Fibroblast of lung (primary cell): ENCODE results near the gene DEFB116. TPM values are rescaled to one million over a fixed set of nuclear protein-coding genes. Genes with fewer than 3 reads are reported as not detected.

ENCODE experiments used
- DNase-seq, 2 donors: peaks; one replicate each; pipeline versions ENCODE4 v3.0.0 to v3.0.0-alpha.2; 2010; ENCODE audit warnings: low read depth in 2 of 2
- H2AFZ ChIP-seq: 2 replicates; pipeline ENCODE4 v1.5.1; 2012; ENCODE audit warnings: low read length, control low read depth, inconsistent platforms
- H3K27ac ChIP-seq: 2 replicates; pipeline ENCODE4 v1.5.1; 2011; ENCODE audit warnings: low read length, control low read depth; ENCODE audit not compliant: insufficient read depth
- H3K27me3 ChIP-seq: 2 replicates; pipeline ENCODE4 v1.5.1; 2011; ENCODE audit warnings: mild to moderate bottlenecking, low read length; ENCODE audit not compliant: control insufficient read depth, insufficient read depth
- H3K36me3 ChIP-seq: 2 replicates; pipeline ENCODE4 v1.5.1; 2011; ENCODE audit warnings: low read length; ENCODE audit not compliant: control insufficient read depth, insufficient read depth
- H3K4me1 ChIP-seq: 2 replicates; pipeline ENCODE4 v1.5.1; 2011; ENCODE audit warnings: low read length; ENCODE audit not compliant: control insufficient read depth, insufficient read depth; ENCODE audit errors: extremely low read depth
- H3K4me2 ChIP-seq: 2 replicates; pipeline ENCODE4 v1.5.1; 2011; ENCODE audit warnings: low read length, control low read depth; ENCODE audit not compliant: insufficient read depth; ENCODE audit errors: extremely low read depth
- H3K4me3 ChIP-seq, 4 experiments: fragments of 200-600 bp in 1 of 4; sonication (generic) in 1 of 4; replicated peaks in 1 of 4; 2 replicates each; pipeline ENCODE4 v1.5.1; 2011 to 2016; ENCODE audit warnings: low read length in 4 of 4, low read depth in 3 of 4, mild to moderate bottlenecking in 3 of 4, control low read depth in 2 of 4, inconsistent platforms in 1 of 4, mixed read lengths in 1 of 4; ENCODE audit not compliant: insufficient read depth in 1 of 4; ENCODE audit errors: control extremely low read depth in 1 of 4
- H3K79me2 ChIP-seq: 2 replicates; pipeline ENCODE4 v1.5.1; 2012; ENCODE audit warnings: mild to moderate bottlenecking, low read length, inconsistent platforms; ENCODE audit not compliant: control insufficient read depth, insufficient read depth
- H3K9ac ChIP-seq: 2 replicates; pipeline ENCODE4 v1.5.1; 2011; ENCODE audit warnings: mild to moderate bottlenecking, low read length, control low read depth; ENCODE audit not compliant: insufficient read depth
- H3K9me3 ChIP-seq: 2 replicates; pipeline ENCODE4 v1.5.1; 2012; ENCODE audit warnings: low read depth, low read length; ENCODE audit not compliant: control insufficient read depth, insufficient read depth
- H4K20me1 ChIP-seq: 2 replicates; pipeline ENCODE4 v1.5.1; 2011; ENCODE audit warnings: low read length; ENCODE audit not compliant: control insufficient read depth, insufficient read depth; ENCODE audit errors: extremely low read depth
- CTCF ChIP-seq, 2 donors: IDR thresholded peaks in 1 of 2; conservative IDR thresholded peaks in 1 of 2; 1 replicate in 1 of 2; 2 replicates in 1 of 2; pipeline ENCODE4 v1.5.1; 2011 to 2012; ENCODE audit warnings: low read length in 2 of 2, control low read depth in 1 of 2, inconsistent platforms in 1 of 2, low read depth in 1 of 2, mild to moderate bottlenecking in 1 of 2
- EZH2 ChIP-seq: IDR thresholded peaks from 2 replicates; pipeline ENCODE4 v1.5.1; 2012; ENCODE audit warnings: low read length, control low read depth, mild to moderate bottlenecking; ENCODE audit errors: missing control alignments
- polyA minus RNA-seq: library from RNA; depleted of rRNA, polyadenylated mRNA; stranded (reverse); fragments of >200 nt; gene quantifications from 2 replicates; pipeline ENCODE4 v1.2.3, GENCODE V29; 2011; ENCODE audit warnings: low replicate concordance
- polyA plus RNA-seq, 2 donors: library from polyadenylated mRNA; depleted of rRNA in 1 of 2; stranded (reverse) in 1 of 2; unstranded in 1 of 2; fragments of >200 nt; gene quantifications; 2 replicates each; pipeline ENCODE4 v1.2.1, GENCODE V29; 2011 to 2012; ENCODE audit warnings: missing spikeins in 1 of 2
- total RNA-seq: library from RNA; depleted of rRNA; stranded (reverse); fragments of >200 nt; gene quantifications from 2 replicates; pipeline ENCODE4 v1.2.1, GENCODE V29; 2014

The DEFB116 gene
- total RNA-seq (not detected in 2 replicates), polyA plus RNA-seq (not detected in 2 replicates), polyA minus RNA-seq (not detected in 2 replicates)
- polyA plus RNA-seq (2012) = not detected in 2 replicates

- no peaks in the 10 kb centered on the region for H3K4me1 ChIP-seq
- no peak for DNase-seq
- H3K79me2 ChIP-seq = no peaks in the 10 kb centered on the region
- H4K20me1 ChIP-seq = no peaks in the 10 kb centered on the region
- no peak within 1 kb of the TSS for H2AFZ ChIP-seq
- no peaks in the 10 kb centered on the region for H3K9me3 ChIP-seq
- H3K36me3 ChIP-seq = no peaks in the 10 kb centered on the region
- no peak within 1 kb of the TSS for H3K4me2 ChIP-seq
- no peak for TF ChIP-seq CTCF (conservative IDR thresholded peaks at IDR 0.05 in 1 of 2, IDR thresholded peaks at IDR 0.05 in 1 of 2; ENCODE audit: low read depth in 1 of 2, low read length in 2 of 2)
- TF ChIP-seq EZH2 = no peak
- H3K4me3 ChIP-seq = no peak within 1 kb of the TSS
- no peak within 1 kb of the TSS for H3K9ac ChIP-seq
- no peaks in the 10 kb centered on the region for H3K27me3 ChIP-seq
- no peak within 1 kb of the TSS for H3K27ac ChIP-seq
These were observed at the start of gene DEFB116 for GRCh38 chr20:31308535-31309162. DEFB116 (minus strand) TSS chr20:31308585; CDS start chr20:31308585, 0 bp downstream.

- Histone ChIP-seq H3K4me3 (no peak overlapping the region), H3K27ac (no peak overlapping the region), H3K4me1 (no peaks in the 10 kb centered on the region), H3K4me2 (no peak overlapping the region), H2AFZ (no peak overlapping the region), H3K27me3 (no peaks in the 10 kb centered on the region), H4K20me1 (no peaks in the 10 kb centered on the region), H3K9ac (no peak overlapping the region), H3K79me2 (no peaks in the 10 kb centered on the region), H3K9me3 (no peaks in the 10 kb centered on the region), H3K36me3 (no peaks in the 10 kb centered on the region)
- peak in 1 of 2 donors; percentile 2 for DNase-seq
- TF ChIP-seq EZH2 (no peak), CTCF (conservative IDR thresholded peaks at IDR 0.05 in 1 of 2, IDR thresholded peaks at IDR 0.05 in 1 of 2; ENCODE audit: low read depth in 1 of 2, low read length in 2 of 2) (no peak)
These were observed 47.6 kb upstream of the DEFB116 start for GRCh38 chr20:31355981-31356380.

GRCh38 chr20:31341470-31341869, 33.1 kb upstream of the DEFB116 start:
- Histone ChIP-seq H4K20me1 (no peaks in the 10 kb centered on the region), H3K36me3 (no peaks in the 10 kb centered on the region), H3K27me3 (no peaks in the 10 kb centered on the region), H3K79me2 (no peaks in the 10 kb centered on the region), H3K9ac (no peak overlapping the region), H3K4me2 (no peak overlapping the region), H3K4me3 (no peak overlapping the region), H2AFZ (no peak overlapping the region), H3K4me1 (no peaks in the 10 kb centered on the region), H3K9me3 (no peaks in the 10 kb centered on the region), H3K27ac (no peak overlapping the region)
- no peak for DNase-seq
- TF ChIP-seq CTCF (conservative IDR thresholded peaks at IDR 0.05 in 1 of 2, IDR thresholded peaks at IDR 0.05 in 1 of 2; ENCODE audit: low read depth in 1 of 2, low read length in 2 of 2) (no peak), EZH2 (no peak)
